WERI-Rb-1 (cell line): ENCODE data around the gene ASB6.

Experiments used
- DNase-seq: peaks from one replicate; pipeline ENCODE4 v3.0.0-alpha.2; 2020
- H3K27ac ChIP-seq: fragments of 250-450 bp; sonication (Bioruptor Pico); 2 replicates; pipeline ENCODE4 v1.5.1; 2020; ENCODE audit warnings: mild to moderate bottlenecking, moderate library complexity
- H3K27me3 ChIP-seq: fragments of 250-450 bp; sonication (Bioruptor Pico); 2 replicates; pipeline ENCODE4 v1.5.1; 2021; ENCODE audit warnings: mild to moderate bottlenecking, low read depth, moderate library complexity; ENCODE audit not compliant: insufficient read depth, severe bottlenecking
- H3K36me3 ChIP-seq: fragments of 250-450 bp; sonication (Bioruptor Pico); 2 replicates; pipeline ENCODE4 v1.5.1; 2020; ENCODE audit warnings: mild to moderate bottlenecking, moderate library complexity
- H3K4me3 ChIP-seq: 2 replicates; pipeline ENCODE4 v1.5.1; 2011; ENCODE audit warnings: low read depth, mild to moderate bottlenecking, control low read depth, low read length
- H3K9me3 ChIP-seq: fragments of 250-450 bp; sonication (Bioruptor Pico); 2 replicates; pipeline ENCODE4 v1.5.1; 2021; ENCODE audit warnings: mild to moderate bottlenecking, moderate library complexity; ENCODE audit not compliant: severe bottlenecking
- CTCF ChIP-seq: IDR thresholded peaks from 2 replicates; pipeline ENCODE4 v1.5.1; 2011; ENCODE audit warnings: low read depth, mild to moderate bottlenecking, control low read depth, inconsistent platforms, low read length

The ASB6 gene

GRCh38 chr9:129626625-129627284 lies 15.2 kb downstream of the ASB6 start:
- peak overlapping the region; percentile 91 for H3K4me3 ChIP-seq
- no peak for TF ChIP-seq CTCF
- no peak for DNase-seq
- no peaks in the 10 kb centered on the region for H3K27me3 ChIP-seq
- peak overlapping the region; percentile 92 for H3K27ac ChIP-seq
- peaks cover 54% of the 10 kb centered on the region for H3K36me3 ChIP-seq
- no peaks in the 10 kb centered on the region for H3K9me3 ChIP-seq

GRCh38 chr9:129626079-129626624 lies 15.8 kb downstream of the ASB6 start, which contains the start of gene NTMT1:
NTMT1 (plus strand) TSS chr9:129626163; CDS start chr9:129632704, 6,541 bp downstream.
- TF ChIP-seq CTCF: no peak
- peak within 1 kb of the TSS; percentile 91 for H3K4me3 ChIP-seq
- peak within 1 kb of the TSS; percentile 92 for H3K27ac ChIP-seq
- no peaks in the 10 kb centered on the region for H3K27me3 ChIP-seq
- peak; percentile 84 for DNase-seq
- H3K36me3 ChIP-seq: peaks cover 48% of the 10 kb centered on the region
- no peaks in the 10 kb centered on the region for H3K9me3 ChIP-seq

- Histone ChIP-seq H3K36me3 (peaks cover 38% of the 10 kb centered on the region), H3K9me3 (no peaks in the 10 kb centered on the region), H3K27me3 (peaks cover 3% of the 10 kb centered on the region), H3K27ac (no peak overlapping the region), H3K4me3 (no peak overlapping the region)
- TF ChIP-seq CTCF: no peak
- DNase-seq: no peak
Observed at GRCh38 chr9:129624947-129625346, 17.0 kb downstream of the ASB6 start.

- TF ChIP-seq CTCF: peak; percentile 89
- Histone ChIP-seq H3K4me3 (no peak overlapping the region), H3K27ac (no peak overlapping the region), H3K36me3 (peaks cover 31% of the 10 kb centered on the region), H3K27me3 (peaks cover 3% of the 10 kb centered on the region), H3K9me3 (no peaks in the 10 kb centered on the region)
- peak; percentile 84 for DNase-seq
Observed at GRCh38 chr9:129624168-129624759, 17.7 kb downstream of the ASB6 start.

- Histone ChIP-seq H3K27ac (no peak overlapping the region), H3K4me3 (no peak overlapping the region), H3K27me3 (peaks cover 3% of the 10 kb centered on the region), H3K36me3 (peaks cover 21% of the 10 kb centered on the region), H3K9me3 (no peaks in the 10 kb centered on the region)
- DNase-seq: no peak
- TF ChIP-seq CTCF: no peak
Observed at GRCh38 chr9:129623331-129623730, 18.6 kb downstream of the ASB6 start.
